SW 1271 (cell line): ENCODE measurements around the gene CD163.
"Not testable (repeated sequence)": the region's sequence is repeated elsewhere in the genome, so short reads cannot be mapped to it uniquely, and the experiment has no call there.

ENCODE experiments used
- DNase-seq, 2 experiments: peaks; one replicate each; lab custom pipeline; 2025; lab: John Stamatoyannopoulos, UW

CD163 gene

GRCh38 chr12:7450667-7451066, 52.9 kb downstream of the CD163 start:
- no peak for DNase-seq

GRCh38 chr12:7448099-7448498, 55.5 kb downstream of the CD163 start:
- DNase-seq = no peak

- DNase-seq = no peak
These were observed 59.0 kb downstream of the CD163 start for GRCh38 chr12:7444537-7444936.

- no peak for DNase-seq
These were observed 59.5 kb downstream of the CD163 start, which contains the start of gene CD163L1 for GRCh38 chr12:7444076-7444475. Gene CD163L1 (minus strand): TSS chr12:7444153. CDS start chr12:7444127, 26 bp downstream.

- DNase-seq = no peak
These were observed 62.4 kb downstream of the CD163 start for GRCh38 chr12:7441216-7441615.

- DNase-seq = peak; percentile 42 to 75
These were observed 63.7 kb downstream of the CD163 start for GRCh38 chr12:7439579-7440505.

GRCh38 chr12:7438291-7438995, 65.1 kb downstream of the CD163 start:
- peak in 1 of 2 experiments; percentile 23 for DNase-seq

- not testable (repeated sequence) for DNase-seq
These were observed 66.1 kb downstream of the CD163 start for GRCh38 chr12:7437494-7437893.

- no peak for DNase-seq
These were observed 68.9 kb downstream of the CD163 start for GRCh38 chr12:7434670-7435069.

GRCh38 chr12:7433276-7433822, 70.2 kb downstream of the CD163 start:
- peak; percentile 79 to 85 for DNase-seq

GRCh38 chr12:7431993-7432685, 71.4 kb downstream of the CD163 start:
- DNase-seq = peak in 1 of 2 experiments; percentile 40
